ENCODE measurements around the gene CNOT6L. TPM values are rescaled to one million over a fixed set of nuclear protein-coding genes. Genes with fewer than 3 reads are reported as not detected.

CNOT6L gene
- total and polyA plus RNA-seq, 2 donors (not counting 1 experiment from before 2014, with no cell fraction given) = 11.4 to 12.7 TPM

DNA sequence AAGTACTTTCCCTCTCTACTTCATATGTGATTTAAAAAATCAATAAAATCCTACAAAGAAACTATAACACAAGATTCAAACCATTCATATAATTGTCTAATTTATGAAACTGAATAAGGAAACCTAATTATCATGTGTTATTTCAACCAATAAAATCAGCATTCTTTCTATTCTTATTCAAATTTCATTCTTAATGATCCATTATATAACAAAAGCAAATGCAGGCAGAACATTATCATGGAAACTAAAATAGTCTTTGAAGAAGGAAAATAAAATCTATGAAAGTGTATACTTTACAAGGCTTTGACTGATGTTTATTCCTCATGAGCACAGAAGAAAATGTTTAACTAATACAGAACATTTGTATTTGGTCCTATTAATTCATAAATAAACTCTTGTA lies 47.6 kb downstream of the CNOT6L start:
- Histone ChIP-seq H3K27ac (ENCODE audit: insufficient read depth, low read length) (no peak overlapping the region), H3K36me3 (ENCODE audit: control insufficient read depth, insufficient read depth, low read length) (no peaks in the 10 kb centered on the region), H3K4me3 (replicated peaks in 1 of 4; ENCODE audit: control extremely low read depth in 1 of 4, insufficient read depth in 1 of 4, low read depth in 3 of 4, low read length in 4 of 4) (no peak overlapping the region), H3K4me1 (ENCODE audit: control insufficient read depth, extremely low read depth, insufficient read depth, low read length) (peaks cover 2% of the 10 kb centered on the region), H3K4me2 (ENCODE audit: extremely low read depth, insufficient read depth, low read length) (no peak overlapping the region), H3K79me2 (ENCODE audit: control insufficient read depth, insufficient read depth, low read length) (no peaks in the 10 kb centered on the region), H3K27me3 (ENCODE audit: control insufficient read depth, insufficient read depth, low read length) (no peaks in the 10 kb centered on the region), H3K9ac (ENCODE audit: insufficient read depth, low read length) (no peak overlapping the region), H2AFZ (ENCODE audit: low read length) (no peak overlapping the region), H4K20me1 (ENCODE audit: control insufficient read depth, extremely low read depth, insufficient read depth, low read length) (no peaks in the 10 kb centered on the region), H3K9me3 (ENCODE audit: control insufficient read depth, insufficient read depth, low read depth, low read length) (no peaks in the 10 kb centered on the region)
- no peak for DNase-seq (ENCODE audit: low read depth in 2 of 2)
- TF ChIP-seq CTCF (conservative IDR thresholded peaks at IDR 0.05 in 1 of 2, IDR thresholded peaks at IDR 0.05 in 1 of 2; ENCODE audit: low read depth in 1 of 2, low read length in 2 of 2) = no peak
- TF ChIP-seq EZH2 (IDR thresholded peaks at IDR 0.05; ENCODE audit: low read length, missing control alignments) = no peak

DNA sequence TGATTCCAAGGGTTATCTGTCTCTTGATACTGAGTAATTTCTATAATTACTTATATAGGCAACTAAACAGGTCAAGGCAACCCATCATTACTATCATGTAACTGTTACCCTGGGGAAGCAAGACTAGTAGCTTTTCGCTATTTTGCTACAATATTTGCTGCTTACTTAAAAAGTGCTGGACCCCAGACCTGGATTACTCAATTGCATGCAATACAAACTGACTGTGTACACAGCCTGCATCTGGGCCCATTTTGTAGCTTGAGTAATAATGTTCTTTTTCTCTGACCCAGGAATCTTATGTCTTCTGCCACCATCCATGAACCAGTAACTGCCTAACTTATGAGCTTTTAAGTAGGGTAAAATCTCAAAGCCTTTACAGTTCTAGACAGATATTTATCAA lies 53.4 kb downstream of the CNOT6L start:
- no peak for DNase-seq (ENCODE audit: low read depth in 2 of 2)
- Histone ChIP-seq H3K4me2 (ENCODE audit: extremely low read depth, insufficient read depth, low read length) (no peak overlapping the region), H2AFZ (ENCODE audit: low read length) (no peak overlapping the region), H3K9ac (ENCODE audit: insufficient read depth, low read length) (no peak overlapping the region), H3K79me2 (ENCODE audit: control insufficient read depth, insufficient read depth, low read length) (no peaks in the 10 kb centered on the region), H3K36me3 (ENCODE audit: control insufficient read depth, insufficient read depth, low read length) (no peaks in the 10 kb centered on the region), H3K4me1 (ENCODE audit: control insufficient read depth, extremely low read depth, insufficient read depth, low read length) (no peaks in the 10 kb centered on the region), H3K4me3 (replicated peaks in 1 of 4; ENCODE audit: control extremely low read depth in 1 of 4, insufficient read depth in 1 of 4, low read depth in 3 of 4, low read length in 4 of 4) (no peak overlapping the region), H3K27ac (ENCODE audit: insufficient read depth, low read length) (no peak overlapping the region), H3K9me3 (ENCODE audit: control insufficient read depth, insufficient read depth, low read depth, low read length) (no peaks in the 10 kb centered on the region), H3K27me3 (ENCODE audit: control insufficient read depth, insufficient read depth, low read length) (no peaks in the 10 kb centered on the region), H4K20me1 (ENCODE audit: control insufficient read depth, extremely low read depth, insufficient read depth, low read length) (no peaks in the 10 kb centered on the region)
- TF ChIP-seq CTCF (conservative IDR thresholded peaks at IDR 0.05 in 1 of 2, IDR thresholded peaks at IDR 0.05 in 1 of 2; ENCODE audit: low read depth in 1 of 2, low read length in 2 of 2) = no peak

GRCh38 chr4:77762531-77762930 lies 56.6 kb downstream of the CNOT6L start:
- Histone ChIP-seq H3K27ac (ENCODE audit: insufficient read depth, low read length) (no peak overlapping the region), H3K4me3 (replicated peaks in 1 of 4; ENCODE audit: control extremely low read depth in 1 of 4, insufficient read depth in 1 of 4, low read depth in 3 of 4, low read length in 4 of 4) (no peak overlapping the region), H3K79me2 (ENCODE audit: control insufficient read depth, insufficient read depth, low read length) (no peaks in the 10 kb centered on the region), H4K20me1 (ENCODE audit: control insufficient read depth, extremely low read depth, insufficient read depth, low read length) (no peaks in the 10 kb centered on the region), H3K9ac (ENCODE audit: insufficient read depth, low read length) (no peak overlapping the region), H3K9me3 (ENCODE audit: control insufficient read depth, insufficient read depth, low read depth, low read length) (no peaks in the 10 kb centered on the region), H3K4me2 (ENCODE audit: extremely low read depth, insufficient read depth, low read length) (no peak overlapping the region), H2AFZ (ENCODE audit: low read length) (no peak overlapping the region), H3K36me3 (ENCODE audit: control insufficient read depth, insufficient read depth, low read length) (no peaks in the 10 kb centered on the region), H3K27me3 (ENCODE audit: control insufficient read depth, insufficient read depth, low read length) (no peaks in the 10 kb centered on the region), H3K4me1 (ENCODE audit: control insufficient read depth, extremely low read depth, insufficient read depth, low read length) (no peaks in the 10 kb centered on the region)
- TF ChIP-seq CTCF (conservative IDR thresholded peaks at IDR 0.05 in 1 of 2, IDR thresholded peaks at IDR 0.05 in 1 of 2; ENCODE audit: low read depth in 1 of 2, low read length in 2 of 2) (no peak), EZH2 (IDR thresholded peaks at IDR 0.05; ENCODE audit: low read length, missing control alignments) (no peak)
- no peak for DNase-seq (ENCODE audit: low read depth in 2 of 2)
